Measurements from ENCODE around the gene PRRT1. TPM values are rescaled to one million over a fixed set of nuclear protein-coding genes. Genes with fewer than 3 reads are reported as not detected.
"Not testable (repeated sequence)": the region's sequence is repeated elsewhere in the genome, so short reads cannot be mapped to it uniquely, and the experiment has no call there.

The PRRT1 gene
- total RNA-seq, 1 experiment from 2014 or later, result not detected

DNA sequence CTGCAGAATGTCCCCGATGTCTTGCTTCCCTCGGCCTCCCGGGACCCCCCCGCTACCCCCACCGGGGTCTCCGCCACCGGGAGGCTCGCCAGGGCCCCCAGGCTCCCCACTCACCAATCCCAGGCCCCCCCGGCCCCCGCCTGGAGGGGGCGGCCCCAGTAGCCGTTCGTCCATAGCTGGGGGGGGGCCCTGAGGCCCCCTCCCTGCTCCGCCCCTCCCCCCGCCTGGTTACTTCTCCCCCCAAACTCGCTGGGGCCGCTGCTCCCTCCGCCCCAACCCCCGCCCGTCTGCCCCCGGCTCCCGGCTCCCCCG is 38.0 kb upstream of the PRRT1 start:
- in situ Hi-C loops (cut with HindIII; ENCODE audit: low pct_unique_long_range_greater_than_20kb, low sequenced_read_pairs), result no loop called here

DNA sequence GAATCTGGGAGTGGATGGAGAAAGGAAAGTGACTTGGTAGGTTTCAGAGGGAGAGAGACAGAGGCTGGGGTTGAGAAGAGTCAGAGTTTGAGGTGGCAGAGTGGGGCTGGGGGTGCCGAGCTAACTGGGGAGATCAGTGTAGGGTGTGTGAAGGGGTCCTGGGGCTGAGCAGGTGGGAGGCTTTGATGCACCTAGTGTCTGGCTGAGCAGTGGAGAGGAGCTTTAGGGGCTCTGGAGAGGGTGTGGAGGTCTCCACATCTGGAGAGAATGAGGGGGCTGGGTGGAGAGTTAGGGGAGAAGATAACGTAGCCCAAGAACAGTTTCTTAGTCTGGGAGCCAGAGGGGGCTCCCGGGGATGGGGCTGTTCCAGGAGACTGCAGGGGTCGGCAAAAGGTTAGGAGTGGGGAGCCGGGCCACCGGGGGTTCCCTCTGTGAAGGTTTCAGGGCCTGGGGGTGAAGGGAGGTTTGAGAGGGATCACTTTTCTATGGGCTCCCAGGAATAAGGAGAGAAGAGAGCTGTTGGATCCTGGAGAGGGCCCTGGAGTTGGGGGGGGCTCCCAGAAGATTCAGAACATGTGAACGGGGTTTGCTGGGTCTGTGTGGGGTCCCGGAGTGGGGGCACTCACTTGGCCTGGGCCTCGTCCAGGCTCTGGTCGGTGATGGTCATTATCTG is 37.5 kb upstream of the PRRT1 start:
- in situ Hi-C loops (cut with HindIII; ENCODE audit: low pct_unique_long_range_greater_than_20kb, low sequenced_read_pairs), result no loop called here
- no peak for DNase-seq (ENCODE audit: low read depth)

More for the DNA sequence above, 38.0 kb upstream of the PRRT1 start:
- no peak for DNase-seq (ENCODE audit: low read depth)

DNA sequence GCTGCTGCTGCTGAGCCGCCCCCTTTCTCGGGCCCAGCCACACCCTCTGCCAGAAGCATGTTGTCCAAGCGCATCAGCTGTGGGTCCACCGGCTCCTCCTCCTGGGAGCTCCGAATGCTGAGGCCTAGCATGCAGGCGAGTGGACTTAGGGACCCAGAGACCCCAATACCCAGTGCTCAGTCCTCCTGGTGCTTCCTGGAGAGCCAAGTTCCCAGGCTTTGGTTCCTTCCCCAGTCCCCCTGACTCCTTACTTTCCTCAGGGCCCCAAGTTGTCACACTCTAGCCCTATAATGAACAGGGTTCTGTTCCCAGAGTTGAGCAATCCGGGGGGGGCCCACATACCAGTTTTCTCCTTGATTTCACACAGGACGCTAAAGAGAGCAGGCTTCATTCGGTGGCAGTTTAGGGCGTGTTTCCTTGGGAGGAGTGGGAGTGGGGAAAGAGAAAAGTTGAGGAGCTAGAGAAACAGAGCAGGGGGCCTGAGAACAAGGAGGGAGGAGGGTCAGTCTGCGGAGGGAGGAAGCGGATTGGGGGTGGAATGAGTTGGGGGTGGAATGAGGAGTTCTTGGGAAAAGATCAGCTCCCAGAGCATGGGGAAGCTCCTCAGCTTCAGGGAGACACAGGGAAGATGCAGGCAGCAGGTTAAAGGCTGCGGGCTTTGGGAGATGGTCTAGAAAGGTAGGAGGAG is 36.8 kb upstream of the PRRT1 start:
- no peak for DNase-seq (ENCODE audit: low read depth)
- in situ Hi-C loops (cut with HindIII; ENCODE audit: low pct_unique_long_range_greater_than_20kb, low sequenced_read_pairs), result no loop called here

DNA sequence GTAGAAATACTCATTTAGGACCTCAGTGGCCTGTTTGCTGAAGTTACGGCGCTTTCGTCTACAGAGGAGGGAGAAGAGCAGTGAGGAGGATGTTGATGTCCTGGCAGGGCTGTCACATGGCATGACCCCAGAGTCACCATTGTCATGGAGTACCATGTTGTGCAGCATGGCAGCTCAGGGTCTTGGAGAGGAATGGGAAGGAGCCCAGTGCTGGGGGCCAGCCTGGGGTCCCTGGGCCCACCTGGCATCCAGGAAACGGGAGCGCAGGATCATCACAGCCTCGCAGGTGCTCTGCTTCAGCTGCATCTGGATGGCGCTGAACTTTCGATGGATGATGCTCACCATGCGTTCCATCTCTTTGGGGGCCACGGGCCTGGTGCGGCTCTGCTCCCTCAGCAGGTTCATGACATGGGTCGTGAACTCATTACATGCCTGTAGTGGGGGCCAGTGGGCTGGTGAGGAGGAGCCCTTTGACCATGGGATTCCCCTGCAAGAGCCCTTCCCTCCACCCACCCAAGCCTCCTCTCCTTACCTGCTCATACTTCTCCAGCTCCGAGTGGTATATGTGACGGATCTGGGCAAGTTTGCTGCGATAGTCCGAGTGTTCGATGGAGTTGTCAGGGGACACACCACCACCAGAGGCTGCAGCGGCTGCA is 36.1 kb upstream of the PRRT1 start:
- in situ Hi-C loops (cut with HindIII; ENCODE audit: low pct_unique_long_range_greater_than_20kb, low sequenced_read_pairs); DNase-seq (ENCODE audit: low read depth): not testable (repeated sequence)

DNA sequence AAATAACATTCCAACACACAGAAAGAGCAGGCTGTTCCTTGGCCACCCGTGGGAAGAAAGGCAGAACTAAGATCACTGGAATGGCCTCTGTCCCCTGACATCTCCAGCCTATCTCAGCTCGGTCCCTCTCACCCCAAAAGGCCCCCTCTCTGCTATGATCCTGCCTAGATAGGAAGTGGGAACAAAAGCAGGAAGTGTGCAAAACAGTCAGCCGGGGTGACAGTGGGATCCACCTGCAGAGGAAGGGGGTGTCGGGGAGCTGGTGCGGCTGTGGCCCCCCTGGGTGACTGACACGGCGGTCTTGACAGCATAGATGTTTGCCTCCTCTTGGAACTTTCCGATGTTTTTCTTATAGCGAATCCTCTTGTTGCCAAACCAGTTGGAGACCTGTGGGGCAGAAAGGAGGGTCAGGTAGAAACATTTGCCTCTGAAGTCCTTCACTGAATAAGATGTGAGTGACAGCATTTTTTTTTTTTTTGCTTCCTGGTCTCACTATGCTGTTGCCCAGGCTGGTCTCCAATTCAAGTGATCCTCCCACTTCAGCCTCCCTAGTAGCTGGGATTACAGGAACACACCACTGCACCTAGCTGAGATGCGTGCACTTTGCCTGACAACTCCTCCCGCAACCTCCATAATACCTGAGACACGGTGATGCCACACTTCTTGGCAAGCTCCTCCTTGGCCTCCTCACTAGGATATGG is 35.4 kb upstream of the PRRT1 start:
- no peak for DNase-seq (ENCODE audit: low read depth)
- in situ Hi-C loops (cut with HindIII; ENCODE audit: low pct_unique_long_range_greater_than_20kb, low sequenced_read_pairs), result no loop called here

DNA sequence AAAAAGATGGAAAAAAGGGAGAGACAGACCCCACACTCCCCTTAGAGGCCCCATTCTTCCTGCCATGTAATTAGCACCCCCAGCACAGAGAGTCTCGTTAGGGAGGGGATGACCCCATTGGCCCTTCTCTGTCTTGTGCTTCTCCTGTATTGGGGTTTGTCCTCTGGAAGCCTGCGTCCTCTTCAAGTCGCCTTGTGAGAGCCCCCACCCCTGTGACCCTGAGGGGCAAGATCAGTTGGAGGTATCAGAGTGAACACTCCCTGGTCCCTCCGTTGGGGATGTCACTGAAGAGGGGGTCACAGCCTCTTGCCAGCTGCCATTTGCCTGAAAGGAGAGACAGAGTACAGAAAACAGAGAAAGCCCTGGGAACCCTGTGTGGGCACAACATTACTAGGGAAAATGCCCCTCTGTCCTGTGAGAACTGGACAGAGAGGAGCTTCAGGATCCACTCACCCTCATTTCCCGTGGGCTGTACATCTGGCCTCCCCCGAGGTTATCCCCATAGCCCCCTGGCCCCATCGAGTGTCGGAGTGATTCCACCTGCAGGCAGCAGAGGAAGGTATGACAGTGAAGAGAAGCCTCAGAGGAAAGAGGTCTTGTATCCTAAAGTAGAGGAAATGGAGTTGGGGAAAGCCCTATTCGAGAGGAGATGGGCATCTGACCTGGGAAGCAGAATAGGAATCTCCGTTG is 34.6 kb upstream of the PRRT1 start:
- in situ Hi-C loops (cut with HindIII; ENCODE audit: low pct_unique_long_range_greater_than_20kb, low sequenced_read_pairs); DNase-seq (ENCODE audit: low read depth): not testable (repeated sequence)

DNA sequence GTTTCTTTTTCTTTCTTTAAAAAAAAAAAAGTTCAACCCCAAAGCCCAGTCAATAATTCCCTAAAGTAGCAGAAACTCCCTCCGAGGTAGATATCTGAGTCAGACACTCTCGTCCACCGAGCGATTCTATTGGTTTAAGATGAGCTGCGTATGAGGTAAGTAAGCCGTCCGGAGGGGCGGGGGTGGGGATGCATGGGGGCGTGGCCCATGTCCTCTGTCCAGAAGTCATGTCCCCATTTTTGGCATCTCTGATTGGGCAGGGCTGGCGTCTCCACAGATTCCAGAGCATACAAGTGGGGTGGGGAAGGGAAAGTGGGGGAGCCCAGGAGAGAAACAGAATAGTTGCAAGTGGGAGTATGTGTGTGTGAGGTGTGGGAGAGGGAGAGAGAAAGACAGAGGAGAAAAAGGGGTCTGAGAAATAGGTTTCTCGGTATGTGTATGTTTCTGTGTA is 34.0 kb upstream of the PRRT1 start:
- DNase-seq (ENCODE audit: low read depth), result peak; percentile 82
- in situ Hi-C loops (cut with HindIII; ENCODE audit: low pct_unique_long_range_greater_than_20kb, low sequenced_read_pairs), result not testable (repeated sequence)

DNA sequence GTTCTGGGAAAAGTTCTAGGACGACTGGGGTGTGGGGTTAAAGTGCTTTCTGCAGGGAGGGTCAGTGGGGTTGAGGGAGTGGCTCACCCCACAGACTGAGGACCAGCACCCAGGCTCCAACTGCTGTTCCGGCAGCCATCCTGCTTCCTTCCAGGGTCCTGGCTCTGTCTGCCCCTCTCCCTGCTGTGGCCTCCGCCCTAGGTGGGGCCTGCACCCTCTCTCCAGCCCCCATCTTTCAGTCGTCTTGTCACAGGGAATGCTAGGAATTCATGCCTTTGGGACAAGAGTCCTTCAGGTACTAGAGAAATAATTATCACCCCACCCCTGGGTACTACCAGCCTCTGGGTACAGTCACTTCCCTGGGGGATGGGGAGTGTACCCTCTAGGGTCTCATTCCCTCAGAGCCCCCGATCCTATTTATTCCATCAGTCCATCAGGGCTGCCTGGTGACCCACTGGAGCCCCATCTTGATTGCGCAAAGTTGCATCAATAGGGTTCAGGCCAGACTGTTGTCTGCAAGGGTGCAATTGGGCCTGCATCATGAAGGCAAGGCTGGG is 32.4 kb upstream of the PRRT1 start, which contains the start of gene AGER:
Gene AGER, minus strand, starts transcription at position 170 of the 557 bp plus-strand sequence. Its CDS starts 31 bp downstream, at position 139.
- no peak for DNase-seq (ENCODE audit: low read depth)
- in situ Hi-C loops (cut with HindIII; ENCODE audit: low pct_unique_long_range_greater_than_20kb, low sequenced_read_pairs), result no loop called here

DNA sequence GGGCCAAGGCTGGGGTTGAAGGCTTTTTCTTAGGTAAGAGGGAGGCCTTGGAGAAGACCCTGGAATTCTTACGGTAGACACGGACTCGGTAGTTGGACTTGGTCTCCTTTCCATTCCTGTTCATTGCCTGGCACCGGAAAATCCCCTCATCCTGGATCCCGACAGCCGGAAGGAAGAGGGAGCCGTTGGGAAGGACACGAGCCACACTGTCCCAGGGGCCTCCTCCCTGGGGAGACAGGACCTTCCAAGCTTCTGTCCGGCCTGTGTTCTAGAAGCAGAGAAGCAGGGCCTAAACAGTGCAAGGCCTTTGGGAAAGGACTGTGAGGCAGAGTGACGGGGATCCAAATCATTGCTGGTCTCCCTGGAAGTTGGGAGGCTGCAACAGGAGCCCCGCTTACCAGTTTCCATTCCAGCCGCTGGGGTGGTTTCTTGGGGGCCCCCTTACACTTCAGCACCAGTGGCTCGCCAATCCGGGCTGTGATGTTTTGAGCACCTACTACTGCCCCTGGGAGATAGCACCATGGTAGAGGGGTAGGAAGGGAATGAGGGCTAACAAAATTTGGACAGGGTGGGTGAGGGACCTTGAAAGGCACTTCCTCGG is 31.8 kb upstream of the PRRT1 start:
- DNase-seq (ENCODE audit: low read depth), result no peak
- in situ Hi-C loops (cut with HindIII; ENCODE audit: low pct_unique_long_range_greater_than_20kb, low sequenced_read_pairs), result no loop called here

DNA sequence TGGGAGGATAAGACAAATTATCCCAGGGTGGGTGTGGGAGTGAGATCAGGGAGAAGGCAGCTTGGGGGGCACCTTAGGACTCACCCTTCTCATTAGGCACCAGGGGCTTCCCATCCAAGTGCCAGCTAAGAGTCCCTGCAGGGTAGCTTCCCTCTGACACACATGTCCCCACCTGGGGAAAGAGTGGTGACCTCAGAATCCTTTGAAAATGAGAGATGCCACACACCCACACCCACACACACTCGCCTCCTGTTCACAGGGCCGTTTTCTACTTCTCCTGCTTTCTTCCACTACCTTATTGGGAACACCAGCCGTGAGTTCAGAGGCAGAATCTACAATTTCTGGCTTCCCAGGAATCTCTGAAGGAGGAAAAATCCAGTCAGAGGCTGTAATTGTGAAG is 31.3 kb upstream of the PRRT1 start:
- DNase-seq (ENCODE audit: low read depth), result no peak
- in situ Hi-C loops (cut with HindIII; ENCODE audit: low pct_unique_long_range_greater_than_20kb, low sequenced_read_pairs), result no loop called here

DNA sequence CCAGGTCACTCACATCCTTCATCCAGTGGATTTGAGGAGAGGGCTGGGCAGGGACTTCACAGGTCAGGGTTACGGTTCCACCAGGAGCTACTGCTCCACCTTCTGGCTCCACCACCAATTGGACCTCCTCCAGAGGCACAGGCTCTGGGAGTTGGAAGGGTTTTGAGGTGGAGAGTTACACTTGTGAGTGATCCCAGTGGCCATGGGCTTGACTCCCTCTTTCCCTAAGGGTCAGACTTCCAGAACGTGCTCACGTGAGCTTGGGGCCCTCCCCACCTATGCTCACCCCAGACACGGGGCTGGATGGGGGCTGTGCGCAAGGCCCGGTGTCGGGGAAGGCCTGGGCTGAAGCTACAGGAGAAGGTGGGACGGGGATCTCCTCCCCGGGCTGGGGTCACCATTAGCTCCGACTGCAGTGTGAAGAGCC is 30.8 kb upstream of the PRRT1 start:
- DNase-seq (ENCODE audit: low read depth), result no peak

DNA sequence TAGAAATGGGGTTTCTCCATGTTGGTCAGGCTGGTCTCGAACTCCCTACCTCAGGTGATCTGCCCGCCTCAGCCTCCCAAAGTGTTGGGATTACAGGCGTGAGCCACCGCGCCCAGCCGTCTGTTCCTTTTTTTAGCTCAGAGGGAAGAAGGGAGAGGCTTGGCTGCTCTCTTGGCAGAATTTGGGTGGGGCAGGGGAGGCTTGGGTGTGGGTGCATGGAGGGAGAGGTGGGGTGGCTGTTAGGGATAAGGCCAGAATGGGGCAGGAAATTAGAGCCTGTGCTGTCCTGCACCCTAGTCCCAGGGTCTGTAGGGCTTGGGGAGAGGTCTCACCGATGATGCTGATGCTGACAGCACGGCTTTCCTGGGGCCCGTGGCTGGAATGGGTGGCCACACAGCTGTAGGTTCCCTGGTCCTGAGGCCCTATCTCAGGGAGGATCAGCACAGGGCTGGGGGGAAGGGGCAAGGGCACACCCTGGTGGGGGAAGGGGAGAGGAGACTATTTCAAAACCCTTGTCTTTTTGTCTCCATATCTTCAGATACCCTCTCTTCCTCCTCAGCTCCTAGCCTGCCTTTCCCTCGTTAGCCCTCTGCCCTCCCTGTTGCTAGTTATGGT is 30.3 kb upstream of the PRRT1 start:
- in situ Hi-C loops (cut with HindIII; ENCODE audit: low pct_unique_long_range_greater_than_20kb, low sequenced_read_pairs), result no loop called here
- DNase-seq (ENCODE audit: low read depth), result no peak

More for the DNA sequence above, 30.8 kb upstream of the PRRT1 start:
- in situ Hi-C loops (cut with HindIII; ENCODE audit: low pct_unique_long_range_greater_than_20kb, low sequenced_read_pairs), result no loop called here

DNA sequence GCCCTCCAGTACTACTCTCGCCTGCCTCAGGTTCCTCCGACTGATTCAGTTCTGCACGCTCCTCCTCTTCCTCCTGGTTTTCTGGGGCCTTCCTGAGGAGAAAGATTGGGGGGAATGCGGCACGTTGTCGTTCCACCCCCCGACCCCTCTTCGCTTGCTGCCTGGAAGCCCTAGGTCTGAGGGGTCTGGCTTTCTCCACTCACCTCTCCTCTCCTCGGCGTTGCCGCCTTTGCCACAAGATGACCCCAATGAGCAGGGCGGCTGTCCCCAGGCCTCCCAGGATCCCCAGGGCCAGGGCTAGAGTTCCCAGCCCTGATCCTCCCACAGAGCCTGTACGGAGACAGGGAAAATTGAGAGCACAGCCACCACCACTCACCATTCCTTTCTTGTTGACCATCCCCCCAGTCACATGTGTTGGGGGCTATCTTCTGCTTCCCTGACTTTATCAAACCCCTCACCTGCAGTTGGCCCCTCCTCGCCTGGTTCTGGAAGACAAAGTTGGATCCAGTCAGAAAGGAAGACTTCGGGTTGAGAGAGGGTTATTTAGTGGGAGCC is 29.5 kb upstream of the PRRT1 start:
- no peak for DNase-seq (ENCODE audit: low read depth)
- in situ Hi-C loops (cut with HindIII; ENCODE audit: low pct_unique_long_range_greater_than_20kb, low sequenced_read_pairs), result no loop called here

DNA sequence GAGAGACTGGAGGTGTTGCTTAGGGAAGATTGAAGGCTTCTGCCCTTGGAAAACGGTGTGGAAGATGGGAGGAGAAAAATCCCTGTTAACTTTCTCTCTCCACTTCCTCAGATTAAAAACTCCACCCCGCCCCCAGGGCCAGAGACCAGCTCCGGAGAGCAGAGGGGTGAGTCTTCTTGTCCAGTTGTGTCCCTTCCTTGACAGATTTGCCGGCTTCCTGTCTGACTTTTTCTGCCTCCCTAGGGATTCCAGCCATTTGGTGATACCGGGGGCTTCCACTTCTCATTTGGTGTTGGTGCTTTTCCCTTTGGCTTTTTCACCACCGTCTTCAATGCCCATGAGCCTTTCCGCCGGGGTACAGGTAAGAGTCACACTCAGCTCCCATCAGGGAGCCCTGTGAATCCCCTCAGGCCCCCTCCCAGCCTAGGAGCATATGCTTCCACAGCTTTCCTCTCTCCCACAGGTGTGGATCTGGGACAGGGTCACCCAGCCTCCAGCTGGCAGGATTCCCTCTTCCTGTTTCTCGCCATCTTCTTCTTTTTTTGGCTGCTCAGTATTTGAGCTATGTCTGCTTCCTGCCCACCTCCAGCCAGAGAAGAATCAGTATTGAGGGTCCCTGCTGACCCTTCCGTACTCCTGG is 28.1 kb upstream of the PRRT1 start:
- no peak for DNase-seq (ENCODE audit: low read depth)
- in situ Hi-C loops (cut with HindIII; ENCODE audit: low pct_unique_long_range_greater_than_20kb, low sequenced_read_pairs), result no loop called here

DNA sequence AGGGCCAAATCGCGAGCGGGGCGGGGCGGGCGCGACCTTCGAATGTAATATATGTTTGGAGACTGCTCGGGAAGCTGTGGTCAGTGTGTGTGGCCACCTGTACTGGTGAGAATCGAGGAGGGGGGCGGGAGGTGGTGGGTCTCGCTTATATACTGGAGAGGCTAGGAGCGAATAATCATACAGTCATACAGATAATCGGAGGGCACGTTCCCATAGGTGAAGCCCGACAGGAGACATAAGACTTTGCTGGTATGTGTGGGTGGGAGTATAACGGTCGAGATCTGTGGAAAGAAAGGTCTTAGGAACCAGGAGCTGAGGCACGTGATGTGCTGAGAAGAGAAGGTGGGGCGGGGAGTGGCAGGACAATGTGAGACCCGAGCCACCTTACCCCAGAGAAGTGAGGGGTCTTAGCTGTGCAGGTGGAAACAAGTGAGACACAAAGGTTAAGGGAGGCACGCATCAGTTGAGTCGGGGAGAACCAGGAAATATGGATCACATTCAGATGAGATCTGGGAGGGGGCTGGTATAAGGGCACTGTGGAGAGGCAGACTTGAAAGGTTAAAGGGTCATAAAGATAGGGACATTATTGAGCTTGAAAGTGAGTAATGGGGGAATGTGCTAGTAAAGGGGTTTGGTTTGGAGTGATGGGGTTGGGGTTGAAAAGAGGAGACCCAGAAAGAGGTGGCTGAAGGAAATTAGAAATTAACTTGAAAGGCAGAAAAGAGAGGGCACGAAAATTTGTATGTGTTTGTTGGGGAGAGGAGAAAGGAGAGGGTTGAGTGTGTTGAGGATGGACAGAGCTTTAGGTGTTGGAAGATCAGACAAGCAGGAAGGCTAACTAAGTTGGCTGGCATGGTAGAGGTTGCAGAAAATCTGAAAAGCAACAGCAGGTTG is 27.1 kb upstream of the PRRT1 start:
- in situ Hi-C loops (cut with HindIII; ENCODE audit: low pct_unique_long_range_greater_than_20kb, low sequenced_read_pairs), result no loop called here
- DNase-seq (ENCODE audit: low read depth), result no peak
